ENCODE data around the gene ABI2. TPM values are rescaled to one million over a fixed set of nuclear protein-coding genes. Genes with fewer than 3 reads are reported as not detected.

Gene ABI2
- 63.5 and 76.8 TPM in 2 replicates for total RNA-seq
- polyA plus RNA-seq, result 49.8 and 77.3 TPM in 2 replicates

- Histone ChIP-seq H3K9me3 (ENCODE audit: low read depth) (no peaks in the 10 kb centered on the region), H3K36me3 (no peaks in the 10 kb centered on the region), H3K27me3 (no peaks in the 10 kb centered on the region), H3K4me3 (peak within 1 kb of the TSS; percentile 100), H3K27ac (peak within 1 kb of the TSS; percentile 90), H3K4me1 (ENCODE audit: low read depth) (peaks cover 18% of the 10 kb centered on the region)
- peak; percentile 88 to 95 for DNase-seq (ENCODE audit: low read depth in 1 of 2, low spot score in 1 of 2)
- TF ChIP-seq, protein P1, sequence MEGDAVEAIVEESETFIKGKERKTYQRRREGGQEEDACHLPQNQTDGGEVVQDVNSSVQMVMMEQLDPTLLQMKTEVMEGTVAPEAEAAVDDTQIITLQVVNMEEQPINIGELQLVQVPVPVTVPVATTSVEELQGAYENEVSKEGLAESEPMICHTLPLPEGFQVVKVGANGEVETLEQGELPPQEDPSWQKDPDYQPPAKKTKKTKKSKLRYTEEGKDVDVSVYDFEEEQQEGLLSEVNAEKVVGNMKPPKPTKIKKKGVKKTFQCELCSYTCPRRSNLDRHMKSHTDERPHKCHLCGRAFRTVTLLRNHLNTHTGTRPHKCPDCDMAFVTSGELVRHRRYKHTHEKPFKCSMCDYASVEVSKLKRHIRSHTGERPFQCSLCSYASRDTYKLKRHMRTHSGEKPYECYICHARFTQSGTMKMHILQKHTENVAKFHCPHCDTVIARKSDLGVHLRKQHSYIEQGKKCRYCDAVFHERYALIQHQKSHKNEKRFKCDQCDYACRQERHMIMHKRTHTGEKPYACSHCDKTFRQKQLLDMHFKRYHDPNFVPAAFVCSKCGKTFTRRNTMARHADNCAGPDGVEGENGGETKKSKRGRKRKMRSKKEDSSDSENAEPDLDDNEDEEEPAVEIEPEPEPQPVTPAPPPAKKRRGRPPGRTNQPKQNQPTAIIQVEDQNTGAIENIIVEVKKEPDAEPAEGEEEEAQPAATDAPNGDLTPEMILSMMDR (IDR thresholded peaks at IDR 0.05; ENCODE audit: low read depth, low read length), result no peak
Observed at GRCh38 chr2:203327901-203328759, at the start of gene ABI2. TSS of gene ABI2 (plus strand) at chr2:203328394. CDS start at chr2:203328515, 121 bp downstream.

- Histone ChIP-seq H3K9me3 (ENCODE audit: low read depth) (no peaks in the 10 kb centered on the region), H3K4me1 (ENCODE audit: low read depth) (no peaks in the 10 kb centered on the region), H3K4me3 (no peak overlapping the region), H3K27ac (no peak overlapping the region), H3K27me3 (no peaks in the 10 kb centered on the region), H3K36me3 (peaks cover 23% of the 10 kb centered on the region)
- TF ChIP-seq, protein P1 (IDR thresholded peaks at IDR 0.05; ENCODE audit: low read depth, low read length), result no peak
- DNase-seq (ENCODE audit: low read depth in 1 of 2, low spot score in 1 of 2), result no peak
Observed at GRCh38 chr2:203279288-203279687, 48.9 kb upstream of the ABI2 start.

GRCh38 chr2:203280428-203281064, 47.6 kb upstream of the ABI2 start:
- Histone ChIP-seq H3K4me1 (ENCODE audit: low read depth) (no peaks in the 10 kb centered on the region), H3K9me3 (ENCODE audit: low read depth) (no peaks in the 10 kb centered on the region), H3K36me3 (peaks cover 28% of the 10 kb centered on the region), H3K27ac (no peak overlapping the region), H3K27me3 (no peaks in the 10 kb centered on the region), H3K4me3 (no peak overlapping the region)
- TF ChIP-seq, protein P1 (IDR thresholded peaks at IDR 0.05; ENCODE audit: low read depth, low read length), result no peak
- peak in 1 of 2 donors; percentile 62 for DNase-seq (ENCODE audit: low read depth in 1 of 2, low spot score in 1 of 2)

DNA sequence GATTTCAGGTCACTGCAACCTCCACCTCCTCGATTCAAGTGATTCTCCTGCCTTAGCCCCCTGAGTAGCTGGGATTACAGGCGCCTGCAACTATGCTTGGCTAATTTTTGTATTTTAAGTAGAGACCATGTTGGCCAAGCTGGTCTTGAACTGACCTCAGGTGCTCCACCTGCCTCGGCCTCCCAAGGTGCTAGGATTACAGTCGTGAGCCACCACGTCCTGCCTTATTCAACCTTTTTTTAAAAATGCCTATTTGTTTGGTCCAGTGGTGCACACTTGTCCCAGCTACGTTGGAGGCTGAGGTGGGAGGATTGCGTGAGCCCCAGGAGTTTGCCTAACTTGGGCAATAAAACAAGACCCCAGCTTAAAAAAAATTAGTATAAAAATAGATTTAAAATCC, 46.1 kb upstream of the ABI2 start:
- Histone ChIP-seq H3K4me3 (no peak overlapping the region), H3K4me1 (ENCODE audit: low read depth) (no peaks in the 10 kb centered on the region), H3K36me3 (peaks cover 30% of the 10 kb centered on the region), H3K9me3 (ENCODE audit: low read depth) (no peaks in the 10 kb centered on the region), H3K27ac (no peak overlapping the region), H3K27me3 (no peaks in the 10 kb centered on the region)
- TF ChIP-seq, protein P1 (IDR thresholded peaks at IDR 0.05; ENCODE audit: low read depth, low read length), result no peak
- no peak for DNase-seq (ENCODE audit: low read depth in 1 of 2, low spot score in 1 of 2)

DNA sequence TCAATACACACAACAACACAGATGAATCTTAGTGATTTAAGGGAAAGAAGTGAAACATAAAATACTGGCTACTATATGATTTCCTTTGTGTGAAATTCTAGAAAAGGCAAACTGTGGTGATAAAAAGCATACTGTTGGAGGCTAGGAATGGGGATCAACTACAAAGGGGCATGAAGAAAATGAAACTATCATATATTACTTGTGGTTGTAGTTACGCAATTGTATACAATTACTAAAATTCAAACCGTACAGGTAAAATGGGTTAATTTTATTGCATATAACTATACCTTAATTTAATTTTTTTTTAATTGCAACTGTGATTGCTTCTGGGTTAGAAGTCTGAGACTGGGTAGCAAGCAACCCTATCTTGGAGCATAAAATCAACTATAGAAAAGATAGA, 41.7 kb upstream of the ABI2 start:
- H3K4me1 ChIP-seq (ENCODE audit: low read depth), result no peaks in the 10 kb centered on the region
- no peak overlapping the region for H3K27ac ChIP-seq
- no peak for DNase-seq (ENCODE audit: low read depth in 1 of 2, low spot score in 1 of 2)
- no peaks in the 10 kb centered on the region for H3K27me3 ChIP-seq
- TF ChIP-seq, protein P1 (IDR thresholded peaks at IDR 0.05; ENCODE audit: low read depth, low read length), result no peak
- no peaks in the 10 kb centered on the region for H3K9me3 ChIP-seq (ENCODE audit: low read depth)
- H3K4me3 ChIP-seq, result no peak overlapping the region
- peaks cover 14% of the 10 kb centered on the region for H3K36me3 ChIP-seq

All from cardiac muscle cell (in vitro differentiated cells and primary cell).